ENCODE results near the gene C11orf54.

Gene C11orf54

DNA sequence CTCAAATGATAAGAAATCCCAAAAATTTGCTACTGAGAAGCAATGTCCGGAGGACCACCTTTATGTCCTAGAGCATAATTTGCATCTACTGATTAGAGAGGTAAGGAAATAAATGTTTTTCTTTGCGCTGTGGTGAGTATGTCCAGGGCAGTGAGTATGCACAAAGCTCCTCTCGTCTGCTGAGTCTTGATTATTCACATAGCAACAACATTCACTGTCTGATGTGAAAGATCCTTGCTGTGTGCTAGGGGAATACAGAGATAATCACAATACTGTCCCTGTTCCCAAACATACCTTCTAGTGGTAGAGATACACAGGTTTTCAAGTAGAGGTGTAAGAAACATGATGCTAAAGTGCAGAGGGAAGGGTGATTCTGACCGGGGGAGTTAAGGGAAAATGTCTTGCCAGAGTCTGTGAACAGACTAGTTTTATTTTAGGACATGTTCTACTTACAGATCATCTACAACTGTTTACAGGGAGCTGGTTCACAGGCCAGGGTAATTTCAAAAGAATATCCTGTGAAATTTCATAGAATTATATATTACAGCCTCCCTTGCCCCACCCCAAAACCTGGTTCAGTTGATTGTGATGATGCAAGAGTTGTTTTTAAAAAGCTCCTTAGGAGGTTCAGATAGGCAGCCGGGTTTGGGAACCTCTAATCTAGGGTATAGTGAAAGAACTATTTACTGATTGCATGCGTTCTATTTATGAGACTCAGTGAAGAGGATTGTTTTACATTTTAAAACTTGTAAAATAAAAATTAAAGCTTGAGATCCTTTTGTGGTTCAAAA is 55.2 kb downstream of the C11orf54 start:
- Histone ChIP-seq H3K9me3 (ENCODE audit: control insufficient read depth, insufficient read depth, low read length) (no peaks in the 10 kb centered on the region), H3K4me1 (ENCODE audit: insufficient read depth, low read length) (no peaks in the 10 kb centered on the region), H3K36me3 (ENCODE audit: insufficient read depth, low read length) (peaks cover 39% of the 10 kb centered on the region), H3K9ac (ENCODE audit: low read depth, low read length) (no peak overlapping the region)

DNA sequence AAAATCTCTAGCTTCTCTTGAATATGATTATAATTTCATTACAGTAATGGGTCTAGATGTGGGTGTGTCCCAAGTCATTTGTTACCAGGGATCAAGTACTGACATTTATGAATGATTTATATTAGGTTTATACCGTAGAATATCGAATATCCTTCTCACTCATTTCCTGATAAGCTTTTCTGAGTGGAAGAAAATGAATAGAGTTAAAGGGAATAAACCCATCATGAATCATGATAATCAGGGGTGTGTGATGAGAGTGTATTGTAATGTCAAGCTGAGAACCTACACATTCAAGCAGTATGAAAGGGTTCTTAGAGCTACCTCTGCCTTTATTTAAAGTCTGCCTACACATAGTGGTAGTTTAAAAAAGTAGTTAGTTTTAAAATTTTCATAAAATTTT is 59.9 kb downstream of the C11orf54 start:
- Histone ChIP-seq H3K9me3 (ENCODE audit: control insufficient read depth, insufficient read depth, low read length) (no peaks in the 10 kb centered on the region), H3K36me3 (ENCODE audit: insufficient read depth, low read length) (peaks cover 28% of the 10 kb centered on the region), H3K4me1 (ENCODE audit: insufficient read depth, low read length) (no peaks in the 10 kb centered on the region), H3K9ac (ENCODE audit: low read depth, low read length) (no peak overlapping the region)

DNA sequence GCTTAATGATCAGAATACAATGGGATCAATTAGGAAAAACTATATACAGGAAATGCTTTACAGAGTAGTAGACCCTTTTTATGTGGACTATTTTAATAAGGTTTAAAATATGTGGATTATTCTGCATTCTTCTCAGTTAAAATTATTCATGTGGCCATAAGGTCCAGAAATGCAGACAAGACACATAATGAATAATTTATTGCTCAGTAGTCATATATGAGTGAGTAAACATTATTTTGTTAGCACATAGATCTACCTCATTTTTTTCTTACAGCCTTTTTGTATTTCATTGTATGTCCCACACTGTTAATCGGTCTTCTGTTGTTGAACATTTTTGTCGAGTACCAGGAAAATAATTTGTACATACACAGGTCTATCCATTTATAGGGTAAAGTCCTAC is 63.4 kb downstream of the C11orf54 start:
- no peaks in the 10 kb centered on the region for H3K9me3 ChIP-seq (ENCODE audit: control insufficient read depth, insufficient read depth, low read length)
- H3K36me3 ChIP-seq (ENCODE audit: insufficient read depth, low read length) = peaks cover 22% of the 10 kb centered on the region
- no peaks in the 10 kb centered on the region for H3K4me1 ChIP-seq (ENCODE audit: insufficient read depth, low read length)
- H3K9ac ChIP-seq (ENCODE audit: low read depth, low read length) = no peak overlapping the region

DNA sequence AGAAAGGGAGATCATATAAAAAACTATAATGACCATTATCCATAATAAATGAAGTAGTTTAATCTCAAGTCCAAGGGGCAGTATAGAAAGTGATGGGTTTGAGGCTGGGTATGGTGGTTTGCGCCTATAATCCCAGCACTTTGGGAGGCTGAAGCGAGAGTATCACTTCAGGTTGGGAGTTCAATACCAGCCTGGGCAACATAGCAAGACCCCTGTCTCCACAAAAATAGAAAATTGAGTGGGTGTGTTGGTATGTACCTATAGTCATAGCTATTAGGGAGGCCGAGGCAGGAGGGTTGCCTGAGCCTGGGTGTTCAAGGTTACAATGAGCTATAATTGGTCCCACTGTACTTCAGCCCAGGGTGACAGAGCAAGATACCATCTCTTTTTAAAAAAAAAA is 66.5 kb downstream of the C11orf54 start:
- H3K36me3 ChIP-seq (ENCODE audit: insufficient read depth, low read length) = peaks cover 27% of the 10 kb centered on the region

DNA sequence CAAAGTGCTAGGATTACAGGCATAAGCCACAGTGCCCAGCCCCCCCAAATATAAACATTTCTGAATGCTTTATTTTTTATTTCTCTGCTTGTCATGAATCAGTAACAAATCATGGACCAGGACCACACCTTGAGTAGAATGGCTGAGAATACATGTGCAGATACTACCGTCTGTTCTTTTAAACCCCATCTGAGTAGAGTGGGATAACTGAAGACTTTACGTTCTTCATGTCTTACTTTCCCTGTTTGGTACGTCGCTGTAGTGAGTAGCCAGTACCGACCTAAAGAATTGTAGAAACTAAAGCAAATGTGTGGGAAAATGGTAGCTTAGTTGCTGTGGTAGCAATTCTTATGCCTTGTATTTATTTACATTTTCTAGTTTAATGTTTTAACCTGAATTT is 72.5 kb downstream of the C11orf54 start:
- no peak overlapping the region for H3K9ac ChIP-seq (ENCODE audit: low read depth, low read length)
- no peaks in the 10 kb centered on the region for H3K4me1 ChIP-seq (ENCODE audit: insufficient read depth, low read length)
- H3K36me3 ChIP-seq (ENCODE audit: insufficient read depth, low read length) = peaks cover 31% of the 10 kb centered on the region
- H3K9me3 ChIP-seq (ENCODE audit: control insufficient read depth, insufficient read depth, low read length) = no peaks in the 10 kb centered on the region

More for the DNA sequence above, 66.5 kb downstream of the C11orf54 start:
- Histone ChIP-seq H3K9ac (ENCODE audit: low read depth, low read length) (no peak overlapping the region), H3K4me1 (ENCODE audit: insufficient read depth, low read length) (no peaks in the 10 kb centered on the region), H3K9me3 (ENCODE audit: control insufficient read depth, insufficient read depth, low read length) (no peaks in the 10 kb centered on the region)

Measured in ES-I3 (cell line).